BLaER1 treated with 17β-estradiol and CSF1 and Interleukin-3, amounts not matched to agents 10 nM and 100 nM (cell line): ENCODE measurements around the gene PRKCA.

Experiments
- H3K27ac ChIP-seq, 11 experiments: shearing (Covaris generic); formaldehyde crosslinking; 2 replicates each; pipeline ENCODE4 v1.8.1; 2022
- H3K27me3 ChIP-seq, 11 experiments: shearing (Covaris generic); formaldehyde crosslinking; 2 replicates each; pipeline ENCODE4 v1.8.1; 2022
- H3K36me3 ChIP-seq, 11 experiments: shearing (Covaris generic); formaldehyde crosslinking; 2 replicates each; pipeline ENCODE4 v1.8.1; 2022
- H3K4me1 ChIP-seq, 10 experiments: shearing (Covaris generic); formaldehyde crosslinking; 2 replicates each; pipeline ENCODE4 v1.8.1; 2022
- H3K4me2 ChIP-seq, 11 experiments: shearing (Covaris generic); formaldehyde crosslinking; 2 replicates each; pipeline ENCODE4 v1.8.1; 2022
- H3K4me3 ChIP-seq, 10 experiments: shearing (Covaris generic); formaldehyde crosslinking; 2 replicates each; pipeline ENCODE4 v1.8.1; 2022
- H3K9ac ChIP-seq, 11 experiments: shearing (Covaris generic); formaldehyde crosslinking; 2 replicates each; pipeline ENCODE4 v1.8.1; 2022
- H3K9me3 ChIP-seq, 11 experiments: shearing (Covaris generic); formaldehyde crosslinking; replicated peaks in 1 of 11; 2 replicates each; pipeline ENCODE4 v1.8.1; 2022
- H4K20me1 ChIP-seq, 11 experiments: shearing (Covaris generic); formaldehyde crosslinking; 2 replicates each; pipeline ENCODE4 v1.8.1; 2022
- Cebpa-rat ChIP-seq, 11 experiments: shearing (Covaris generic); IDR thresholded peaks; 2 replicates each; pipeline ENCODE4 v1.8.1; 2022

PRKCA gene

DNA sequence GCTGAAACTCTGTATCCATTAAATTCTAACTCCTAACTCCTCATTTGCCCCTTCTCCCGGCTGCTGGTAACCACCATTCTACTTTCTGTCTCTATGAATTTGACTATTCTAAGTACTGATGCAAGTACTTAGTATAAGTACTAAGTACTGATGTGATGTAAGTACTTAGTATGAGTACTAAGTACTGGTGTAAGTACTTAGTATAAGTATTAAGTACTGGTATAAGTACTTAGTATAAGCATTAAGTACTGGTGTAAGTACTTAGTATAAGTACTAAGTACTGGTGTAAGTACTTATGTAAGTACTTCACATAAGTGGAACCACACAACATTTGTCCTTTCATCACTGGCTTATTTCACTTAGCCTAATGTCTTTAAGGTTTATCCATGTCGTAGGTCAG is 32.3 kb upstream of the PRKCA start:
- no peaks in the 10 kb centered on the region for H3K27me3 ChIP-seq
- no peak overlapping the region for H3K4me2 ChIP-seq
- TF ChIP-seq Cebpa-rat (IDR thresholded peaks at IDR 0.05): no peak

GRCh38 chr17:66271512-66271911 is 30.9 kb upstream of the PRKCA start:
- H3K27ac ChIP-seq: no peak overlapping the region

More for the DNA sequence above, 32.3 kb upstream of the PRKCA start:
- Histone ChIP-seq H3K4me3 (no peak overlapping the region), H3K9me3 (peaks cover 12 to 24% (median 19%) of the 10 kb centered on the region in 11 experiments; a peak in 21 of 22 replicates), H3K27ac (no peak overlapping the region), H4K20me1 (no peaks in the 10 kb centered on the region), H3K36me3 (no peaks in the 10 kb centered on the region), H3K9ac (no peak overlapping the region), H3K4me1 (peaks cover 0 to 4% (median 0%) of the 10 kb centered on the region in 10 experiments; a peak in 2 of 20 replicates)

GRCh38 chr17:66272811-66273585 is 29.4 kb upstream of the PRKCA start:
- no peak overlapping the region for H3K4me3 ChIP-seq
- no peaks in the 10 kb centered on the region for H3K36me3 ChIP-seq
- H3K27ac ChIP-seq: no peak overlapping the region
- no peak overlapping the region for H3K9ac ChIP-seq
- H4K20me1 ChIP-seq: no peaks in the 10 kb centered on the region
- no peak overlapping the region for H3K4me2 ChIP-seq
- no peak for TF ChIP-seq Cebpa-rat (IDR thresholded peaks at IDR 0.05)
- H3K9me3 ChIP-seq: peaks cover 12 to 24% (median 19%) of the 10 kb centered on the region in 11 experiments; a peak in 21 of 22 replicates
- H3K4me1 ChIP-seq: peaks cover 0 to 32% (median 0%) of the 10 kb centered on the region in 10 experiments; a peak in 6 of 20 replicates
- H3K27me3 ChIP-seq: no peaks in the 10 kb centered on the region

More at GRCh38 chr17:66271512-66271911, 30.9 kb upstream of the PRKCA start:
- H3K4me2 ChIP-seq: no peak overlapping the region
- TF ChIP-seq Cebpa-rat (IDR thresholded peaks at IDR 0.05): no peak
- no peak overlapping the region for H3K9ac ChIP-seq
- H3K36me3 ChIP-seq: no peaks in the 10 kb centered on the region
- H3K4me3 ChIP-seq: no peak overlapping the region
- peaks cover 12 to 24% (median 19%) of the 10 kb centered on the region in 11 experiments; a peak in 21 of 22 replicates for H3K9me3 ChIP-seq
- no peaks in the 10 kb centered on the region for H4K20me1 ChIP-seq
- H3K4me1 ChIP-seq: peaks cover 0 to 17% (median 0%) of the 10 kb centered on the region in 10 experiments; a peak in 6 of 20 replicates
- no peaks in the 10 kb centered on the region for H3K27me3 ChIP-seq

- TF ChIP-seq Cebpa-rat (IDR thresholded peaks at IDR 0.05): no peak
- H3K4me3 ChIP-seq: no peak overlapping the region
These were observed 28.9 kb upstream of the PRKCA start for GRCh38 chr17:66273586-66273848.

GRCh38 chr17:66275651-66276050 is 26.8 kb upstream of the PRKCA start:
- Histone ChIP-seq H3K27ac (no peak overlapping the region), H3K4me2 (peak overlapping the region in 3 of 11 experiments; percentile 11 to 40 (median 28); a peak in 2 of 22 replicates), H3K4me1 (peaks cover 0 to 32% (median 0%) of the 10 kb centered on the region in 10 experiments; a peak in 6 of 20 replicates), H3K9me3 (peaks cover 12 to 16% (median 13%) of the 10 kb centered on the region in 11 experiments; a peak in 21 of 22 replicates), H3K4me3 (no peak overlapping the region), H3K9ac (no peak overlapping the region), H3K36me3 (no peaks in the 10 kb centered on the region), H3K27me3 (no peaks in the 10 kb centered on the region), H4K20me1 (no peaks in the 10 kb centered on the region)
- no peak for TF ChIP-seq Cebpa-rat (IDR thresholded peaks at IDR 0.05)

More at GRCh38 chr17:66273586-66273848, 28.9 kb upstream of the PRKCA start:
- no peaks in the 10 kb centered on the region for H4K20me1 ChIP-seq
- no peak overlapping the region for H3K4me2 ChIP-seq
- no peaks in the 10 kb centered on the region for H3K36me3 ChIP-seq
- no peak overlapping the region for H3K27ac ChIP-seq
- peaks cover 12 to 23% (median 19%) of the 10 kb centered on the region in 11 experiments; a peak in 21 of 22 replicates for H3K9me3 ChIP-seq
- no peak overlapping the region for H3K9ac ChIP-seq
- H3K4me1 ChIP-seq: peaks cover 0 to 32% (median 0%) of the 10 kb centered on the region in 10 experiments; a peak in 6 of 20 replicates
- no peaks in the 10 kb centered on the region for H3K27me3 ChIP-seq

DNA sequence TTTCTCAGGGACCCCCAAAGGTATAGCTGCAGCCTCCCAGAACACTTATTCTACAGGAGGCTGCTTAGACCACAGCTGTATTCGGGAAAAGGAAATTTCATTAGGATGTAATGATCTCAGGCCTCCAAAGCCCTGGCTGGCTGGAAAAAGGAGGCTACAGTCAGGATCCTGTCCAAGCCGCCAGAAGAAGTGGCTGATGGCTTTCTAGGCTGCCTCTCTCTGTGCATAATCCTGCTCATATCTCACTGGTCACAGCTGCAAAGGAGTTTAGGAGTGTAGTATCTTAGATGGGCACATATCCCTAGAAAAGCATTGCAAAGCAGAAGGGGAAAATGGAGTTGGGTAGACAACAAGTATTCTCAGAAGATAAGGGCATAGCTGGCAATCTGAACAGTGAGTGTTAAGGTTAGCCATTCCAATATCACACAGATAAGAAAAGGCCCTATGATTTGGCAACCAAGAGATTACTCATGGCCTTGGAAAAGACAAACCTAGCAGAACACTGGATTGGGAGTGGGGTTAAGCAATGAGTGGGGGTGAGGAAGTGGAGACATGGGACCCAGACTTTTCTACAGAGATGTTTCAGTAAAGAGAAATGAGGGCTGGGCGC is 26.0 kb upstream of the PRKCA start:
- Histone ChIP-seq H3K4me2 (peak overlapping the region in 3 of 11 experiments; percentile 11 to 40 (median 28); a peak in 5 of 22 replicates), H3K9ac (no peak overlapping the region), H3K4me3 (no peak overlapping the region), H3K27me3 (no peaks in the 10 kb centered on the region), H3K4me1 (peaks cover 0 to 32% (median 0%) of the 10 kb centered on the region in 10 experiments; a peak in 6 of 20 replicates), H3K36me3 (no peaks in the 10 kb centered on the region), H3K27ac (no peak overlapping the region), H3K9me3 (peaks cover 5 to 8% (median 6%) of the 10 kb centered on the region in 11 experiments; a peak in 20 of 22 replicates), H4K20me1 (no peaks in the 10 kb centered on the region)
- TF ChIP-seq Cebpa-rat (IDR thresholded peaks at IDR 0.05): no peak

DNA sequence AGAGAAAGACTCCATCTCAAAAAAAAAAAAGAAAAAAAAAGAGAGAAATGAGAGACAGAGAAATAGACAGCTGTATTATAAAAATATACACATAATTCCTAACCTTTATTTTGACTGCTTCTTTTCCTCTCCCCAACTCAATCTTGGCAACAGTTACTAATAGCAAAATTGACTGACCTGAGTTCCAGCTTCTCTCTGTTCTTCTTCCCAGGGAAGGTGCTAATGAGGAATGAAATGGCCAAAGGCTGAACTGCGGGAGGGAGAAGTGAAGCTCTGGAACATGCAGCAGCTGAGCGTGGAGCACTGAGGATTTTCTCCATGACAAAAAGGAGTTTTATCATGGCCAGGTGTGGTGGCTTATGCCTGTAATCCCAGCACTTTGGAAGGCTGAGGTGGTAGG is 25.2 kb upstream of the PRKCA start:
- TF ChIP-seq Cebpa-rat (IDR thresholded peaks at IDR 0.05): no peak
- no peak overlapping the region for H3K27ac ChIP-seq
- H4K20me1 ChIP-seq: no peaks in the 10 kb centered on the region

DNA sequence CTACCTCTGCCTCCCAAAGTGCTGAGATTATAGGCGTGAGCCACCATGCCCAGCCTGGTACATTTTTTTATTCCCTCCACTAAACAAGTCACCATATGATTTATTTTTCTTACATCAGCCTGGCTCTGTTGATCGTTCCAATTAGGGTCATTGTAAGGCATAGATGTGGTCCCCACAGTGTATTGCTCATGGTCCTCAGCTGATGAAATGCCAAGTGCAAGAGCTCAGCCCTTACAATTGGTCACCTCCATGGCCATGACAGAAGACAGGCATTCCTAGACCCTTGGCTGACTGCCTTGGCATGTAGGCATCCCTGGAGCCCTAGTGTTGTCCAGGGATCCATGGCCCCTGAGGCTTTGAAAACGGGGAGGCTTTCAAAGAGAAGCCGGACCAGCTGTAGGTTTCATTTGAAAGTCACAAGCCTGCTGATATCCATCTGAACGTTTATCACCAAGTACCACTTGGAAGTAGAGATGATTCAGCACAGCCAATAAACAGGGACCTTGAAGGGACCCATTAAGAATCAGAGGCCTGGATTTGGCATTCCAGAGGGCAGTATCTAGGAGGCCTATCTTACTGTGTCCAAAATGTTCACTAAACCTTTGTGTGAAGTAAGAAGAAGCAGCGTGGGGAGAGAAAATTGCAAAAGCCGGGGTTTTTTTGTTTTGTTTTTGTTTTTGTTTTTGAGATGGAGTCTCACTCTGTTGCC is 20.6 kb upstream of the PRKCA start:
- H3K4me3 ChIP-seq: no peak overlapping the region
- H3K4me1 ChIP-seq: peaks cover 0 to 20% (median 3%) of the 10 kb centered on the region in 10 experiments; a peak in 8 of 20 replicates
- H3K36me3 ChIP-seq: no peaks in the 10 kb centered on the region
- no peak overlapping the region for H3K9ac ChIP-seq
- H4K20me1 ChIP-seq: no peaks in the 10 kb centered on the region
- H3K27ac ChIP-seq: no peak overlapping the region
- TF ChIP-seq Cebpa-rat (IDR thresholded peaks at IDR 0.05): no peak
- no peaks in the 10 kb centered on the region for H3K9me3 ChIP-seq
- no peak overlapping the region for H3K4me2 ChIP-seq
- no peaks in the 10 kb centered on the region for H3K27me3 ChIP-seq

More for the DNA sequence above, 25.2 kb upstream of the PRKCA start:
- peaks cover 0 to 32% (median 0%) of the 10 kb centered on the region in 10 experiments; a peak in 6 of 20 replicates for H3K4me1 ChIP-seq
- H3K27me3 ChIP-seq: no peaks in the 10 kb centered on the region
- H3K9ac ChIP-seq: no peak overlapping the region
- H3K36me3 ChIP-seq: no peaks in the 10 kb centered on the region
- peak overlapping the region in 1 of 11 experiments; percentile 49; a peak in 1 of 22 replicates for H3K4me2 ChIP-seq
- no peak overlapping the region for H3K4me3 ChIP-seq
- H3K9me3 ChIP-seq: 0 out of 22 replicates have a peak, but pooled peaks cover 0 to under 1% (median 0%) of the 10 kb centered on the region in 11 experiments
